ENCODE results near the gene CENPU.
"Not testable (repeated sequence)": the region's sequence is repeated elsewhere in the genome, so short reads cannot be mapped to it uniquely, and the experiment has no call there.

Gene CENPU

GRCh38 chr4:184657144-184657543 is 76.8 kb downstream of the CENPU start:
- Histone ChIP-seq H3K4me3 (ENCODE audit: low read depth in 1 of 5, low read length in 5 of 5) (no peak overlapping the region), H3K9me3 (ENCODE audit: control insufficient read depth in 5 of 5, low read length in 5 of 5) (no peaks in the 10 kb centered on the region), H3K9ac (ENCODE audit: low read length in 5 of 5) (no peak overlapping the region), H3K27me3 (ENCODE audit: control insufficient read depth in 5 of 5, insufficient read depth in 4 of 5, low read length in 5 of 5) (no peaks in the 10 kb centered on the region), H3K27ac (ENCODE audit: low read depth, low read length) (no peak overlapping the region), H3K36me3 (ENCODE audit: control insufficient read depth in 5 of 5, insufficient read depth in 5 of 5, low read length in 5 of 5) (peaks cover 9 to 23% (median 17%) of the 10 kb centered on the region in 5 donors), H3K4me1 (ENCODE audit: control insufficient read depth in 5 of 5, insufficient read depth in 5 of 5, low read length in 5 of 5) (no peaks in the 10 kb centered on the region)

GRCh38 chr4:184655889-184656869 is 77.7 kb downstream of the CENPU start:
- H3K9ac ChIP-seq (ENCODE audit: low read length in 5 of 5): no peak overlapping the region
- no peak overlapping the region for H3K4me3 ChIP-seq (ENCODE audit: low read depth in 1 of 5, low read length in 5 of 5)
- peaks cover 0 to 2% (median 0%) of the 10 kb centered on the region in 5 donors for H3K4me1 ChIP-seq (ENCODE audit: control insufficient read depth in 5 of 5, insufficient read depth in 5 of 5, low read length in 5 of 5)
- H3K36me3 ChIP-seq (ENCODE audit: control insufficient read depth in 5 of 5, insufficient read depth in 5 of 5, low read length in 5 of 5): peaks cover 7 to 19% (median 15%) of the 10 kb centered on the region in 5 donors
- H3K27me3 ChIP-seq (ENCODE audit: control insufficient read depth in 5 of 5, insufficient read depth in 4 of 5, low read length in 5 of 5): no peaks in the 10 kb centered on the region
- no peak overlapping the region for H3K27ac ChIP-seq (ENCODE audit: low read depth, low read length)
- H3K9me3 ChIP-seq (ENCODE audit: control insufficient read depth in 5 of 5, low read length in 5 of 5): no peaks in the 10 kb centered on the region

DNA sequence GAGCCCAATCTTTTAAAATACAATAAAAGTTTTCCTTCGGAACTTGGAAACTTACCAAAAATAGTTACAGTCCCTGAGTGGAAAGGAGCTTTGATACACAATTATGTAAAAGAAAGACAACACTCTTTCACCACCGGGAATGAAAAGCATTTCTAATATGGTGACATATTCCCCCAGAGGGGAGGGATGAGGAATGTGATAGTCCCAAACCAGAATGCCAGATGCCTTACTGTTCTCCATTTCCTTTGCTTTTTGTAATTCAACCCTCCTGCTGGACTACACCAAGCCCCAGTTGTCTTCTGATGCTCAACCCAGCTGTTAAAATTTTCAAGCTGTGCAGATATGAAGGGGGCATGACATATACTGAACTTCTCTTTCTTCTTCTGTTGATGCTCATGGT is 80.2 kb downstream of the CENPU start:
- no peaks in the 10 kb centered on the region for H3K27me3 ChIP-seq (ENCODE audit: control insufficient read depth in 5 of 5, insufficient read depth in 4 of 5, low read length in 5 of 5)
- H3K9ac ChIP-seq (ENCODE audit: low read length in 5 of 5): no peak overlapping the region
- H3K27ac ChIP-seq (ENCODE audit: low read depth, low read length): no peak overlapping the region
- peaks cover 0 to 15% (median 12%) of the 10 kb centered on the region in 5 donors for H3K4me1 ChIP-seq (ENCODE audit: control insufficient read depth in 5 of 5, insufficient read depth in 5 of 5, low read length in 5 of 5)
- H3K9me3 ChIP-seq (ENCODE audit: control insufficient read depth in 5 of 5, low read length in 5 of 5): no peaks in the 10 kb centered on the region
- peaks cover 0 to 6% (median 2%) of the 10 kb centered on the region in 5 donors for H3K36me3 ChIP-seq (ENCODE audit: control insufficient read depth in 5 of 5, insufficient read depth in 5 of 5, low read length in 5 of 5)
- no peak overlapping the region for H3K4me3 ChIP-seq (ENCODE audit: low read depth in 1 of 5, low read length in 5 of 5)

- not testable (repeated sequence) for H3K27me3 ChIP-seq (ENCODE audit: control insufficient read depth in 5 of 5, insufficient read depth in 4 of 5, low read length in 5 of 5); H3K9ac ChIP-seq (ENCODE audit: low read length in 5 of 5); H3K36me3 ChIP-seq (ENCODE audit: control insufficient read depth in 5 of 5, insufficient read depth in 5 of 5, low read length in 5 of 5); H3K9me3 ChIP-seq (ENCODE audit: control insufficient read depth in 5 of 5, low read length in 5 of 5); H3K4me3 ChIP-seq (ENCODE audit: low read depth in 1 of 5, low read length in 5 of 5); H3K27ac ChIP-seq (ENCODE audit: low read depth, low read length)
- H3K4me1 ChIP-seq (ENCODE audit: control insufficient read depth in 5 of 5, insufficient read depth in 5 of 5, low read length in 5 of 5): peaks cover 5 to 22% (median 21%) of the 10 kb centered on the region in 5 donors
Observed at GRCh38 chr4:184652681-184653080, 81.2 kb downstream of the CENPU start.

GRCh38 chr4:184651899-184652298 is 82.0 kb downstream of the CENPU start:
- no peak overlapping the region for H3K27ac ChIP-seq (ENCODE audit: low read depth, low read length)
- peak overlapping the region in 1 of 5 donors; percentile 40 for H3K9ac ChIP-seq (ENCODE audit: low read length in 5 of 5)
- no peaks in the 10 kb centered on the region for H3K27me3 ChIP-seq (ENCODE audit: control insufficient read depth in 5 of 5, insufficient read depth in 4 of 5, low read length in 5 of 5)
- H3K4me1 ChIP-seq (ENCODE audit: control insufficient read depth in 5 of 5, insufficient read depth in 5 of 5, low read length in 5 of 5): peaks cover 8 to 29% (median 27%) of the 10 kb centered on the region in 5 donors
- H3K4me3 ChIP-seq (ENCODE audit: low read depth in 1 of 5, low read length in 5 of 5): no peak overlapping the region
- H3K36me3 ChIP-seq (ENCODE audit: control insufficient read depth in 5 of 5, insufficient read depth in 5 of 5, low read length in 5 of 5): peaks cover 0 to 3% (median 0%) of the 10 kb centered on the region in 5 donors
- no peaks in the 10 kb centered on the region for H3K9me3 ChIP-seq (ENCODE audit: control insufficient read depth in 5 of 5, low read length in 5 of 5)

DNA sequence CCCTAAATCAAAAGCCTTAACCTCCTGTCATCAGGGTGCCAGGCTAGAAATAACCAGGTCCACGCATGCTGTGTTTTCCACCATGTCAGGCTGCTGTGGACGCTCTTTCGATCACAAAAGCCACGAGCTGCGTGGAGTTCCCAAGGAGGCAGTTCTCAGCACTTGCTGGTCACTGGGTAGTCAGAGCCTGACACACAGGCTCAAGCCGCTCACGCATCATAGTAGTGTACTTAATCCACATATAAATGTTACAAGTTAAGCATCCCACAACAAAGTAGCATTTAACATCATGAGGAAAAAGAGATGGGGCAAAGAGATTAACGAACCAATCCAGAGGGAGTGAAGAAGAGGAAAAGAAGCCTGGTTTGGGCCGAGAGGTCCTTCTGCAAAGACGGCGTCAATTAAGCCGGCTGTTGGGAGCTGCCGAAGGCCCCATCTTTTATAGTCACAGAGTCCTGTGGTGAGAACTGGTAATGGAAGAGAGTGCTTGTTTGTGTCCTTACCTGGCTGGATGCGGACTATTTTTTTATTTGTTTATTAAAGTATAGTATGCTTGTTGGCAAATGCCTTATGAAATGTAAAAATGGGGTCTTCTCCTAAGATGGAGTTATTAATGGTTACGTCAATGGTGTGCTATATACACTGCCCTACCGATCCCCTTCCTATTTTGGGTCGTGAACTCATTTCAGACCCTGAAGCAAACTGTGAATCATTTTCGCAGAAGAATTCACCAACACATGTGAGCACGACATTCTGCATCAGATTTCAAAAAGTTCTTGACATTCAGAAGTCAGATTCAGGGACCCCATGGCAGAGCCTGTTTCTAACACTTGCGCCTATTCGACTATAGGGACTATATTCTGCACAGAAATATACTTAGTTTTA is 83.7 kb downstream of the CENPU start:
- Histone ChIP-seq H3K4me1 (ENCODE audit: control insufficient read depth in 5 of 5, insufficient read depth in 5 of 5, low read length in 5 of 5) (peaks cover 8 to 33% (median 29%) of the 10 kb centered on the region in 5 donors), H3K9ac (ENCODE audit: low read length in 5 of 5) (peak overlapping the region; percentile 80 to 96 (median 94)), H3K9me3 (ENCODE audit: control insufficient read depth in 5 of 5, low read length in 5 of 5) (no peaks in the 10 kb centered on the region), H3K27me3 (ENCODE audit: control insufficient read depth in 5 of 5, insufficient read depth in 4 of 5, low read length in 5 of 5) (no peaks in the 10 kb centered on the region), H3K4me3 (ENCODE audit: low read depth in 1 of 5, low read length in 5 of 5) (peak overlapping the region; percentile 85 to 97 (median 92)), H3K36me3 (ENCODE audit: control insufficient read depth in 5 of 5, insufficient read depth in 5 of 5, low read length in 5 of 5) (peaks cover 0 to 3% (median 0%) of the 10 kb centered on the region in 5 donors), H3K27ac (ENCODE audit: low read depth, low read length) (peak overlapping the region; percentile 90)

GRCh38 chr4:184649026-184649970 is 84.6 kb downstream of the CENPU start, which contains the start of the genes CASP3 and PRIMPOL:
CASP3 (minus strand) TSS chr4:184649447; CDS start chr4:184638453, 10,994 bp downstream.
PRIMPOL (plus strand) TSS chr4:184649738; CDS start chr4:184657141, 7,403 bp downstream.
- H3K36me3 ChIP-seq (ENCODE audit: control insufficient read depth in 5 of 5, insufficient read depth in 5 of 5, low read length in 5 of 5): peaks cover 0 to 3% (median 3%) of the 10 kb centered on the region in 5 donors
- peaks cover 8 to 36% (median 29%) of the 10 kb centered on the region in 5 donors for H3K4me1 ChIP-seq (ENCODE audit: control insufficient read depth in 5 of 5, insufficient read depth in 5 of 5, low read length in 5 of 5)
- no peaks in the 10 kb centered on the region for H3K27me3 ChIP-seq (ENCODE audit: control insufficient read depth in 5 of 5, insufficient read depth in 4 of 5, low read length in 5 of 5)
- H3K9ac ChIP-seq (ENCODE audit: low read length in 5 of 5): peak within 1 kb of the TSS; percentile 83 to 96 (median 94)
- H3K4me3 ChIP-seq (ENCODE audit: low read depth in 1 of 5, low read length in 5 of 5): peak within 1 kb of the TSS; percentile 85 to 97 (median 92)
- H3K27ac ChIP-seq (ENCODE audit: low read depth, low read length): peak within 1 kb of the TSS; percentile 96
- H3K9me3 ChIP-seq (ENCODE audit: control insufficient read depth in 5 of 5, low read length in 5 of 5): no peaks in the 10 kb centered on the region

- H3K36me3 ChIP-seq (ENCODE audit: control insufficient read depth in 5 of 5, insufficient read depth in 5 of 5, low read length in 5 of 5): peaks cover 0 to 3% (median 3%) of the 10 kb centered on the region in 5 donors
- H3K4me3 ChIP-seq (ENCODE audit: low read depth in 1 of 5, low read length in 5 of 5): peak overlapping the region; percentile 81 to 91 (median 84)
- no peaks in the 10 kb centered on the region for H3K27me3 ChIP-seq (ENCODE audit: control insufficient read depth in 5 of 5, insufficient read depth in 4 of 5, low read length in 5 of 5)
- H3K9me3 ChIP-seq (ENCODE audit: control insufficient read depth in 5 of 5, low read length in 5 of 5): no peaks in the 10 kb centered on the region
- H3K9ac ChIP-seq (ENCODE audit: low read length in 5 of 5): peak overlapping the region; percentile 83 to 92 (median 85)
- H3K4me1 ChIP-seq (ENCODE audit: control insufficient read depth in 5 of 5, insufficient read depth in 5 of 5, low read length in 5 of 5): peaks cover 8 to 36% (median 29%) of the 10 kb centered on the region in 5 donors
- H3K27ac ChIP-seq (ENCODE audit: low read depth, low read length): peak overlapping the region; percentile 96
Observed at GRCh38 chr4:184648313-184649025, 85.4 kb downstream of the CENPU start.

All from subcutaneous abdominal adipose tissue (tissue), 5 donors.